ENCODE measurements around the gene MROH8.

Gene MROH8

GRCh38 chr20:37198932-37199660 is 19.7 kb upstream of the MROH8 start:
- DNase-seq, result no peak

GRCh38 chr20:37194621-37195417 is 15.5 kb upstream of the MROH8 start:
- no peak for DNase-seq

- DNase-seq, result no peak
Measured at GRCh38 chr20:37193821-37194220, 14.5 kb upstream of the MROH8 start.

GRCh38 chr20:37193226-37193625 is 13.9 kb upstream of the MROH8 start:
- DNase-seq, result no peak

GRCh38 chr20:37192137-37192854 is 12.9 kb upstream of the MROH8 start:
- peak; percentile 71 to 76 for DNase-seq

GRCh38 chr20:37190354-37191112 is 11.2 kb upstream of the MROH8 start:
- DNase-seq, result no peak

- no peak for DNase-seq
Measured at GRCh38 chr20:37189416-37190016, 10.2 kb upstream of the MROH8 start.

GRCh38 chr20:37188787-37189186 is 9.4 kb upstream of the MROH8 start:
- DNase-seq, result no peak

- no peak for DNase-seq
Measured at GRCh38 chr20:37185686-37186085, 6.3 kb upstream of the MROH8 start.

GRCh38 chr20:37179683-37180524 is 556 bp upstream of the MROH8 start:
- DNase-seq, result no peak

GRCh38 chr20:37172836-37173235 is 6.5 kb downstream of the MROH8 start:
- no peak for DNase-seq

- DNase-seq, result no peak
Measured at GRCh38 chr20:37166867-37167266, 12.5 kb downstream of the MROH8 start.

- DNase-seq, result no peak
Measured at GRCh38 chr20:37165031-37165430, 14.3 kb downstream of the MROH8 start.

- no peak for DNase-seq
Measured at GRCh38 chr20:37163832-37164554, 15.4 kb downstream of the MROH8 start.

- no peak for DNase-seq
Measured at GRCh38 chr20:37162646-37163045, 16.7 kb downstream of the MROH8 start.

- no peak for DNase-seq
Measured at GRCh38 chr20:37161830-37162549, 17.4 kb downstream of the MROH8 start.

GRCh38 chr20:37160683-37161082 is 18.7 kb downstream of the MROH8 start:
- no peak for DNase-seq

- DNase-seq, result no peak
Measured at GRCh38 chr20:37158248-37158647, 21.1 kb downstream of the MROH8 start.

- DNase-seq, result no peak
Measured at GRCh38 chr20:37155987-37156386, 23.4 kb downstream of the MROH8 start.

- no peak for DNase-seq
Measured at GRCh38 chr20:37154684-37155298, 24.6 kb downstream of the MROH8 start.
